SJCRH30 (cell line): ENCODE data around the gene IFT81. TPM values are rescaled to one million over a fixed set of nuclear protein-coding genes. Genes with fewer than 3 reads are reported as not detected.
"Not testable (repeated sequence)": the region's sequence is repeated elsewhere in the genome, so short reads cannot be mapped to it uniquely, and the experiment has no call there.

ENCODE experiments used
- DNase-seq, 2 experiments: peaks; one replicate each; pipeline ENCODE4 v3.0.0-alpha.2; 2015 to 2020
- H3K27ac ChIP-seq: fragments of 250-450 bp; sonication (Bioruptor Pico); 2 replicates; pipeline ENCODE4 v1.5.1; 2020; ENCODE audit warnings: mild to moderate bottlenecking, moderate library complexity
- H3K27me3 ChIP-seq: fragments of 250-450 bp; sonication (Bioruptor Pico); 2 replicates; pipeline ENCODE4 v1.5.1; 2020; ENCODE audit warnings: mild to moderate bottlenecking, moderate library complexity
- H3K36me3 ChIP-seq: fragments of 250-450 bp; sonication (Bioruptor Pico); 2 replicates; pipeline ENCODE4 v1.5.1; 2020; ENCODE audit warnings: mild to moderate bottlenecking, moderate library complexity
- H3K4me1 ChIP-seq: fragments of 250-450 bp; sonication (Bioruptor Pico); 2 replicates; pipeline ENCODE4 v1.5.1; 2020; ENCODE audit warnings: mild to moderate bottlenecking, moderate library complexity
- H3K4me3 ChIP-seq: fragments of 250-450 bp; sonication (Bioruptor Pico); 2 replicates; pipeline ENCODE4 v1.5.1; 2020; ENCODE audit warnings: mild to moderate bottlenecking, moderate library complexity
- H3K9me3 ChIP-seq: fragments of 250-450 bp; sonication (Bioruptor Pico); replicated peaks from 2 replicates; pipeline ENCODE4 v1.5.1; 2020; ENCODE audit warnings: mild to moderate bottlenecking, moderate library complexity
- total RNA-seq: library from RNA; depleted of rRNA; stranded (reverse); fragments of >200 nt; shearing (Covaris generic); gene quantifications from 2 replicates; pipeline ENCODE4 v1.2.3, GENCODE V29; 2014

IFT81 gene
- total RNA-seq, 1 experiment from 2014 or later = 16.9 TPM

GRCh38 chr12:110247340-110248095, 123.4 kb downstream of the IFT81 start:
- DNase-seq = peak; percentile 86 to 90
- H3K9me3 ChIP-seq = no peaks in the 10 kb centered on the region
- H3K27me3 ChIP-seq = no peaks in the 10 kb centered on the region
- peak overlapping the region; percentile 7 for H3K4me3 ChIP-seq
- peak overlapping the region; percentile 85 for H3K27ac ChIP-seq
- H3K36me3 ChIP-seq = no peaks in the 10 kb centered on the region
- H3K4me1 ChIP-seq = peaks cover 52% of the 10 kb centered on the region

- no peaks in the 10 kb centered on the region for H3K36me3 ChIP-seq
- H3K9me3 ChIP-seq = no peaks in the 10 kb centered on the region
- DNase-seq = no peak
- H3K27ac ChIP-seq = peak overlapping the region; percentile 85
- peaks cover 52% of the 10 kb centered on the region for H3K4me1 ChIP-seq
- H3K27me3 ChIP-seq = no peaks in the 10 kb centered on the region
- no peak overlapping the region for H3K4me3 ChIP-seq
Measured at GRCh38 chr12:110248096-110248447, 123.9 kb downstream of the IFT81 start.

- no peaks in the 10 kb centered on the region for H3K27me3 ChIP-seq
- peak; percentile 90 to 94 for DNase-seq
- no peak overlapping the region for H3K4me3 ChIP-seq
- H3K36me3 ChIP-seq = no peaks in the 10 kb centered on the region
- H3K27ac ChIP-seq = peak overlapping the region; percentile 85
- peaks cover 52% of the 10 kb centered on the region for H3K4me1 ChIP-seq
- H3K9me3 ChIP-seq = no peaks in the 10 kb centered on the region
Measured at GRCh38 chr12:110249105-110249504, 124.9 kb downstream of the IFT81 start.

- H3K9me3 ChIP-seq = no peaks in the 10 kb centered on the region
- H3K27me3 ChIP-seq = no peaks in the 10 kb centered on the region
- H3K27ac ChIP-seq = peak overlapping the region; percentile 85
- peak; percentile 51 to 68 for DNase-seq
- H3K36me3 ChIP-seq = no peaks in the 10 kb centered on the region
- H3K4me3 ChIP-seq = no peak overlapping the region
- H3K4me1 ChIP-seq = peaks cover 49% of the 10 kb centered on the region
Measured at GRCh38 chr12:110249716-110250225, 125.6 kb downstream of the IFT81 start.

GRCh38 chr12:110251381-110251780, 127.2 kb downstream of the IFT81 start:
- Histone ChIP-seq H3K9me3 (no peaks in the 10 kb centered on the region), H3K4me1 (peaks cover 45% of the 10 kb centered on the region), H3K36me3 (no peaks in the 10 kb centered on the region), H3K27ac (no peak overlapping the region), H3K4me3 (no peak overlapping the region), H3K27me3 (no peaks in the 10 kb centered on the region)
- no peak for DNase-seq

GRCh38 chr12:110252716-110253115, 128.6 kb downstream of the IFT81 start:
- no peaks in the 10 kb centered on the region for H3K9me3 ChIP-seq
- H3K27ac ChIP-seq = no peak overlapping the region
- no peaks in the 10 kb centered on the region for H3K27me3 ChIP-seq
- no peaks in the 10 kb centered on the region for H3K36me3 ChIP-seq
- DNase-seq = no peak
- peaks cover 32% of the 10 kb centered on the region for H3K4me1 ChIP-seq
- H3K4me3 ChIP-seq = no peak overlapping the region

GRCh38 chr12:110253176-110253575, 129.0 kb downstream of the IFT81 start:
- Histone ChIP-seq H3K4me1 (peaks cover 27% of the 10 kb centered on the region), H3K9me3 (no peaks in the 10 kb centered on the region), H3K27me3 (no peaks in the 10 kb centered on the region), H3K36me3 (no peaks in the 10 kb centered on the region), H3K4me3 (no peak overlapping the region), H3K27ac (no peak overlapping the region)
- no peak for DNase-seq

GRCh38 chr12:110254971-110255540, 130.9 kb downstream of the IFT81 start:
- Histone ChIP-seq H3K27ac (no peak overlapping the region), H3K27me3 (no peaks in the 10 kb centered on the region), H3K4me1 (peaks cover 8% of the 10 kb centered on the region), H3K9me3 (no peaks in the 10 kb centered on the region), H3K4me3 (no peak overlapping the region), H3K36me3 (no peaks in the 10 kb centered on the region)
- DNase-seq = no peak

- not testable (repeated sequence) for H3K4me1 ChIP-seq, DNase-seq, H3K27ac ChIP-seq, H3K36me3 ChIP-seq, H3K9me3 ChIP-seq, H3K27me3 ChIP-seq, H3K4me3 ChIP-seq
Measured at GRCh38 chr12:110255890-110256456, 131.8 kb downstream of the IFT81 start.

GRCh38 chr12:110256780-110257431, 132.7 kb downstream of the IFT81 start:
- Histone ChIP-seq H3K27ac (no peak overlapping the region), H3K36me3 (no peaks in the 10 kb centered on the region), H3K27me3 (no peaks in the 10 kb centered on the region), H3K4me1 (no peaks in the 10 kb centered on the region), H3K9me3 (no peaks in the 10 kb centered on the region), H3K4me3 (no peak overlapping the region)
- no peak for DNase-seq

GRCh38 chr12:110258466-110258865, 134.3 kb downstream of the IFT81 start:
- Histone ChIP-seq H3K36me3 (no peaks in the 10 kb centered on the region), H3K4me3 (no peak overlapping the region), H3K9me3 (no peaks in the 10 kb centered on the region), H3K4me1 (no peaks in the 10 kb centered on the region), H3K27me3 (no peaks in the 10 kb centered on the region), H3K27ac (no peak overlapping the region)
- DNase-seq = no peak

GRCh38 chr12:110262442-110263388, 138.6 kb downstream of the IFT81 start:
- Histone ChIP-seq H3K27ac (no peak overlapping the region), H3K36me3 (no peaks in the 10 kb centered on the region), H3K27me3 (no peaks in the 10 kb centered on the region), H3K4me1 (peaks cover 14% of the 10 kb centered on the region), H3K9me3 (no peaks in the 10 kb centered on the region), H3K4me3 (no peak overlapping the region)
- no peak for DNase-seq

GRCh38 chr12:110266381-110266960, 142.3 kb downstream of the IFT81 start:
- H3K4me1 ChIP-seq = peaks cover 39% of the 10 kb centered on the region
- H3K27ac ChIP-seq = peak overlapping the region; percentile 44
- peak overlapping the region; percentile 43 for H3K4me3 ChIP-seq

More at GRCh38 chr12:110266381-110266960, 142.3 kb downstream of the IFT81 start:
- Histone ChIP-seq H3K36me3 (no peaks in the 10 kb centered on the region), H3K27me3 (no peaks in the 10 kb centered on the region), H3K9me3 (no peaks in the 10 kb centered on the region)
- no peak for DNase-seq
